ENCODE measurements around the gene KMT2C. TPM values are rescaled to one million over a fixed set of nuclear protein-coding genes. Genes with fewer than 3 reads are reported as not detected.

The KMT2C gene
- total and polyA plus RNA-seq, 2 of the 13 experiments (the other 11 are each of a cell fraction or from before 2014, with no cell fraction given) = 7.1 to 14.4 TPM

GRCh38 chr7:152403726-152404125 lies 32.1 kb downstream of the KMT2C start:
- peaks cover 26% of the 10 kb centered on the region for H3K79me2 ChIP-seq (ENCODE audit: insufficient read depth, low read length)
- no peak overlapping the region for H3K4me3 ChIP-seq (replicated peaks in 1 of 3; ENCODE audit: insufficient read depth in 1 of 3, low read depth in 2 of 3, low read length in 3 of 3)
- peaks cover 54% of the 10 kb centered on the region for H3K9me3 ChIP-seq (ENCODE audit: low read length)
- DNase-seq (ENCODE audit: low spot score) (no peak), ATAC-seq (no peak; the same call in 2 of the 3 replicates), FAIRE-seq (no peak)
- no peak overlapping the region for H3K4me2 ChIP-seq (ENCODE audit: low read depth, low read length)
- no peaks in the 10 kb centered on the region for H3K27me3 ChIP-seq (ENCODE audit: control insufficient read depth in 1 of 2, insufficient read depth in 2 of 2, low read length in 2 of 2)
- no peak overlapping the region for H3K27ac ChIP-seq (ENCODE audit: extremely low read length, insufficient read depth, low read length)
- no peak overlapping the region for H2AFZ ChIP-seq (ENCODE audit: low read length)
- H3K9ac ChIP-seq (ENCODE audit: insufficient read depth, low read depth, low read length) = no peak overlapping the region
- POLR2A ChIA-PET = no interaction called here
- no peaks in the 10 kb centered on the region for H3K36me3 ChIP-seq (replicated peaks in 1 of 2; ENCODE audit: control insufficient read depth in 1 of 2, insufficient read depth in 2 of 2, low read length in 2 of 2)
- in situ Hi-C loops (cut with HindIII; ENCODE audit: extremely low pct_ligation_motif_present, low pct_unique_long_range_greater_than_20kb) (no loop called here), intact Hi-C loops (cut with micrococcal nuclease; ENCODE audit: unreplicated experiment) (no loop called here)
- H3K4me1 ChIP-seq (ENCODE audit: insufficient read depth, low read length) = no peaks in the 10 kb centered on the region
- no peaks in the 10 kb centered on the region for H4K20me1 ChIP-seq (ENCODE audit: insufficient read depth, low read length)
- WGBS (ENCODE audit: low lambda C conversion rate) = 26% methylated on average over 4 of the region's 4 CpGs
- BruUV-seq (replicated peaks) = no TSS peak
- CTCF ChIA-PET (ENCODE audit: low intra/inter-chr PET ratio, low total read pairs) = no interaction called here
- TF ChIP-seq ZZZ3 (CRISPR knock-in tag; IDR thresholded peaks at IDR 0.05; ENCODE audit: borderline replicate concordance) = no peak
- TF ChIP-seq U2AF2 (IDR thresholded peaks at IDR 0.05; ENCODE audit: low read depth, low read length) = no peak
- TF ChIP-seq MLX (CRISPR knock-in tag; IDR thresholded peaks at IDR 0.05) = no peak
- no peak for TF ChIP-seq AGO2 (optimal IDR thresholded peaks at IDR 0.05; ENCODE audit: low read depth, low read length)
- TF ChIP-seq, protein P1, sequence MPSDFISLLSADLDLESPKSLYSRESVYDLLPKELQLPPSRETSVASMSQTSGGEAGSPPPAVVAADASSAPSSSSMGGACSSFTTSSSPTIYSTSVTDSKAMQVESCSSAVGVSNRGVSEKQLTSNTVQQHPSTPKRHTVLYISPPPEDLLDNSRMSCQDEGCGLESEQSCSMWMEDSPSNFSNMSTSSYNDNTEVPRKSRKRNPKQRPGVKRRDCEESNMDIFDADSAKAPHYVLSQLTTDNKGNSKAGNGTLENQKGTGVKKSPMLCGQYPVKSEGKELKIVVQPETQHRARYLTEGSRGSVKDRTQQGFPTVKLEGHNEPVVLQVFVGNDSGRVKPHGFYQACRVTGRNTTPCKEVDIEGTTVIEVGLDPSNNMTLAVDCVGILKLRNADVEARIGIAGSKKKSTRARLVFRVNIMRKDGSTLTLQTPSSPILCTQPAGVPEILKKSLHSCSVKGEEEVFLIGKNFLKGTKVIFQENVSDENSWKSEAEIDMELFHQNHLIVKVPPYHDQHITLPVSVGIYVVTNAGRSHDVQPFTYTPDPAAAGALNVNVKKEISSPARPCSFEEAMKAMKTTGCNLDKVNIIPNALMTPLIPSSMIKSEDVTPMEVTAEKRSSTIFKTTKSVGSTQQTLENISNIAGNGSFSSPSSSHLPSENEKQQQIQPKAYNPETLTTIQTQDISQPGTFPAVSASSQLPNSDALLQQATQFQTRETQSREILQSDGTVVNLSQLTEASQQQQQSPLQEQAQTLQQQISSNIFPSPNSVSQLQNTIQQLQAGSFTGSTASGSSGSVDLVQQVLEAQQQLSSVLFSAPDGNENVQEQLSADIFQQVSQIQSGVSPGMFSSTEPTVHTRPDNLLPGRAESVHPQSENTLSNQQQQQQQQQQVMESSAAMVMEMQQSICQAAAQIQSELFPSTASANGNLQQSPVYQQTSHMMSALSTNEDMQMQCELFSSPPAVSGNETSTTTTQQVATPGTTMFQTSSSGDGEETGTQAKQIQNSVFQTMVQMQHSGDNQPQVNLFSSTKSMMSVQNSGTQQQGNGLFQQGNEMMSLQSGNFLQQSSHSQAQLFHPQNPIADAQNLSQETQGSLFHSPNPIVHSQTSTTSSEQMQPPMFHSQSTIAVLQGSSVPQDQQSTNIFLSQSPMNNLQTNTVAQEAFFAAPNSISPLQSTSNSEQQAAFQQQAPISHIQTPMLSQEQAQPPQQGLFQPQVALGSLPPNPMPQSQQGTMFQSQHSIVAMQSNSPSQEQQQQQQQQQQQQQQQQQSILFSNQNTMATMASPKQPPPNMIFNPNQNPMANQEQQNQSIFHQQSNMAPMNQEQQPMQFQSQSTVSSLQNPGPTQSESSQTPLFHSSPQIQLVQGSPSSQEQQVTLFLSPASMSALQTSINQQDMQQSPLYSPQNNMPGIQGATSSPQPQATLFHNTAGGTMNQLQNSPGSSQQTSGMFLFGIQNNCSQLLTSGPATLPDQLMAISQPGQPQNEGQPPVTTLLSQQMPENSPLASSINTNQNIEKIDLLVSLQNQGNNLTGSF (CRISPR knock-in tag; IDR thresholded peaks at IDR 0.05) = no peak
- TF ChIP-seq SYNCRIP (IDR thresholded peaks at IDR 0.05; ENCODE audit: insufficient read depth, low read depth, low read length) = no peak
- TF ChIP-seq NAIF1 (CRISPR knock-in tag; IDR thresholded peaks at IDR 0.05; ENCODE audit: borderline replicate concordance) = no peak
- TF ChIP-seq DR1 (CRISPR knock-in tag; IDR thresholded peaks at IDR 0.05) = no peak
- no peak for TF ChIP-seq MAF1 (CRISPR knock-in tag; IDR thresholded peaks at IDR 0.05; ENCODE audit: borderline replicate concordance)
- no peak for TF ChIP-seq ZNF576 (CRISPR knock-in tag; IDR thresholded peaks at IDR 0.05)
- TF ChIP-seq SMARCE1 (IDR thresholded peaks at IDR 0.05; ENCODE audit: borderline replicate concordance) = no peak
- no peak for TF ChIP-seq HNRNPK (IDR thresholded peaks at IDR 0.05; ENCODE audit: low read depth, low read length, poor library complexity, severe bottlenecking)
- TF ChIP-seq, protein P2, sequence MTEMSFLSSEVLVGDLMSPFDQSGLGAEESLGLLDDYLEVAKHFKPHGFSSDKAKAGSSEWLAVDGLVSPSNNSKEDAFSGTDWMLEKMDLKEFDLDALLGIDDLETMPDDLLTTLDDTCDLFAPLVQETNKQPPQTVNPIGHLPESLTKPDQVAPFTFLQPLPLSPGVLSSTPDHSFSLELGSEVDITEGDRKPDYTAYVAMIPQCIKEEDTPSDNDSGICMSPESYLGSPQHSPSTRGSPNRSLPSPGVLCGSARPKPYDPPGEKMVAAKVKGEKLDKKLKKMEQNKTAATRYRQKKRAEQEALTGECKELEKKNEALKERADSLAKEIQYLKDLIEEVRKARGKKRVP (CRISPR knock-in tag; IDR thresholded peaks at IDR 0.05) = no peak
- TF ChIP-seq ZNF569 (CRISPR knock-in tag; IDR thresholded peaks at IDR 0.05; ENCODE audit: borderline replicate concordance) = no peak
- no peak for TF ChIP-seq CSRNP1 (CRISPR knock-in tag; IDR thresholded peaks at IDR 0.05)
- no peak for TF ChIP-seq ZNF703 (CRISPR knock-in tag; IDR thresholded peaks at IDR 0.05; ENCODE audit: borderline replicate concordance)
